Neural cell (in vitro differentiated cells): Measurements from ENCODE around the gene FHIT. TPM values are rescaled to one million over a fixed set of nuclear protein-coding genes. Genes with fewer than 3 reads are reported as not detected.

ENCODE experiments used
- H2AFZ ChIP-seq: fragments of 200-600, 300-800 bp; sonication (generic), shearing (Covaris generic); 2 replicates; pipeline ENCODE4 v1.6.0; 2014; ENCODE audit warnings: low read depth, mild to moderate bottlenecking, antibody characterized with exemption, low read length, moderate library complexity
- H3F3A ChIP-seq: fragments of 200-600 bp; shearing (Covaris generic); 2 replicates; pipeline ENCODE4 v1.6.1; 2016; ENCODE audit warnings: mild to moderate bottlenecking, moderate library complexity, mixed read lengths, antibody characterized with exemption, low read length; ENCODE audit not compliant: insufficient read depth, poor library complexity, severe bottlenecking
- H3K27ac ChIP-seq: fragments of 200-600, 300-800 bp; sonication (generic), shearing (Covaris generic); 2 replicates; pipeline ENCODE4 v1.5.1; 2014; ENCODE audit warnings: mild to moderate bottlenecking, low read length, moderate library complexity
- H3K27me3 ChIP-seq: fragments of 300-800, 200-600 bp; sonication (generic), shearing (Covaris generic); 2 replicates; pipeline ENCODE4 v1.6.0; 2014; ENCODE audit warnings: mild to moderate bottlenecking, low read depth, low read length, moderate library complexity; ENCODE audit not compliant: insufficient read depth
- H3K36me3 ChIP-seq: fragments of 300-800, 200-600 bp; sonication (generic), shearing (Covaris generic); 2 replicates; pipeline ENCODE4 v1.5.1; 2014; ENCODE audit warnings: mild to moderate bottlenecking, antibody characterized with exemption, low read length, moderate library complexity; ENCODE audit not compliant: insufficient read depth
- H3K4me2 ChIP-seq: fragments of 300-800, 200-600 bp; sonication (generic), shearing (Covaris generic); 2 replicates; pipeline ENCODE4 v1.6.0; 2014; ENCODE audit warnings: mild to moderate bottlenecking, low read length
- H3K4me3 ChIP-seq: fragments of 300-800, 200-600 bp; sonication (generic), shearing (Covaris generic); 2 replicates; pipeline ENCODE4 v1.5.1; 2014; ENCODE audit warnings: mild to moderate bottlenecking, low read length, moderate library complexity
- H3K79me2 ChIP-seq: fragments of 200-600 bp; shearing (Covaris generic); replicated peaks from 2 replicates; pipeline ENCODE4 v1.6.0; 2014; ENCODE audit warnings: mild to moderate bottlenecking, low read length, moderate library complexity; ENCODE audit not compliant: insufficient read depth
- H3K9ac ChIP-seq: fragments of 300-800, 200-600 bp; sonication (generic), shearing (Covaris generic); 2 replicates; pipeline ENCODE4 v1.6.1; 2016; ENCODE audit warnings: mild to moderate bottlenecking, low read length, mixed read lengths
- H3K9me2 ChIP-seq: fragments of 200-600 bp; shearing (Covaris generic); 2 replicates; pipeline ENCODE4 v1.6.1; 2016; ENCODE audit warnings: mild to moderate bottlenecking, low read length, mixed read lengths; ENCODE audit not compliant: insufficient read depth
- H3K9me3 ChIP-seq: fragments of 200-600, 300-800 bp; sonication (generic), shearing (Covaris generic); 2 replicates; pipeline ENCODE4 v1.6.1; 2016; ENCODE audit warnings: mild to moderate bottlenecking, mixed run types, low read length, moderate library complexity, mixed read lengths
- H4K20me1 ChIP-seq: fragments of 200-600 bp; shearing (Covaris generic); 2 replicates; pipeline ENCODE4 v1.6.1; 2016; ENCODE audit warnings: mild to moderate bottlenecking, mixed run types; ENCODE audit not compliant: insufficient read depth
- CTCF ChIP-seq: fragments of 450-650 bp; IDR thresholded peaks from 2 replicates; pipeline ENCODE4 v1.5.1; 2014; ENCODE audit warnings: antibody characterized with exemption, mild to moderate bottlenecking, moderate library complexity; ENCODE audit not compliant: poor library complexity, severe bottlenecking
- EP300 ChIP-seq: fragments of 450-650 bp; conservative IDR thresholded peaks from 2 replicates; pipeline ENCODE4 v1.6.1; 2014; ENCODE audit warnings: antibody characterized with exemption, mild to moderate bottlenecking, moderate library complexity; ENCODE audit not compliant: poor library complexity, severe bottlenecking
- EZH2 ChIP-seq: fragments of 200-600, 300-800 bp; shearing (Covaris generic), sonication (generic); IDR thresholded peaks from 2 replicates; pipeline ENCODE4 v1.6.1; 2014; ENCODE audit warnings: antibody characterized with exemption, low read length, borderline replicate concordance, mild to moderate bottlenecking; ENCODE audit not compliant: insufficient read depth, poor library complexity, severe bottlenecking
- MXI1 ChIP-seq: fragments of 450-650 bp; conservative IDR thresholded peaks from 2 replicates; pipeline ENCODE4 v1.6.1; 2014; ENCODE audit warnings: antibody characterized with exemption, mild to moderate bottlenecking; ENCODE audit not compliant: poor library complexity, severe bottlenecking
- POLR2AphosphoS5 ChIP-seq: IDR thresholded peaks from 2 replicates; pipeline ENCODE4 v1.6.1; 2012
- RAD21 ChIP-seq: fragments of 450-650 bp; conservative IDR thresholded peaks from 2 replicates; pipeline ENCODE4 v1.6.1; 2014; ENCODE audit warnings: antibody characterized with exemption, mild to moderate bottlenecking, moderate library complexity
- REST ChIP-seq: IDR thresholded peaks from 2 replicates; pipeline ENCODE4 v1.6.1; 2012; ENCODE audit warnings: borderline replicate concordance
- SMC3 ChIP-seq: fragments of 450-650 bp; conservative IDR thresholded peaks from 2 replicates; pipeline ENCODE4 v1.6.1; 2014; ENCODE audit warnings: antibody characterized with exemption, mild to moderate bottlenecking, moderate library complexity; ENCODE audit not compliant: poor library complexity
- TAF1 ChIP-seq: IDR thresholded peaks from 2 replicates; pipeline ENCODE4 v1.6.1; 2012; ENCODE audit warnings: low read depth
- polyA plus RNA-seq: library from polyadenylated mRNA; depleted of rRNA; stranded (reverse); fragments of >200 nt; gene quantifications from 2 replicates; pipeline ENCODE4 v1.2.3, GENCODE V29; 2014

Gene FHIT
- polyA plus RNA-seq, 1 donor from 2014 or later: not detected

GRCh38 chr3:59957150-59957549 lies 1294.1 kb downstream of the FHIT start:
- Histone ChIP-seq H2AFZ (no peak overlapping the region), H3K79me2 (no peaks in the 10 kb centered on the region), H3F3A (no peaks in the 10 kb centered on the region), H3K27me3 (no peaks in the 10 kb centered on the region), H3K4me3 (no peak overlapping the region), H3K36me3 (no peaks in the 10 kb centered on the region), H3K9ac (no peak overlapping the region), H3K27ac (no peak overlapping the region), H3K4me2 (no peak overlapping the region), H4K20me1 (no peaks in the 10 kb centered on the region), H3K9me3 (no peaks in the 10 kb centered on the region), H3K9me2 (no peaks in the 10 kb centered on the region)
- TF ChIP-seq MXI1 (no peak), EP300 (no peak), REST (no peak), RAD21 (no peak), EZH2 (no peak), POLR2AphosphoS5 (no peak), SMC3 (no peak), TAF1 (no peak), CTCF (no peak)

- H3K9ac ChIP-seq: no peak overlapping the region
- no peak for TF ChIP-seq MXI1
- no peak for TF ChIP-seq EP300
- no peak for TF ChIP-seq SMC3
- TF ChIP-seq EZH2: no peak
- TF ChIP-seq REST: no peak
- no peak for TF ChIP-seq POLR2AphosphoS5
- TF ChIP-seq TAF1: no peak
- no peak for TF ChIP-seq CTCF
- TF ChIP-seq RAD21: no peak
- H3K36me3 ChIP-seq: no peaks in the 10 kb centered on the region
- H3K9me2 ChIP-seq: no peaks in the 10 kb centered on the region
- no peaks in the 10 kb centered on the region for H3K79me2 ChIP-seq
- no peaks in the 10 kb centered on the region for H3K9me3 ChIP-seq
- H2AFZ ChIP-seq: no peak overlapping the region
- H3K4me2 ChIP-seq: no peak overlapping the region
- H3K27ac ChIP-seq: no peak overlapping the region
- no peaks in the 10 kb centered on the region for H4K20me1 ChIP-seq
- no peak overlapping the region for H3K4me3 ChIP-seq
- no peaks in the 10 kb centered on the region for H3K27me3 ChIP-seq
- H3F3A ChIP-seq: no peaks in the 10 kb centered on the region
Observed at GRCh38 chr3:59953104-59953503, 1298.1 kb downstream of the FHIT start.
